Measurements from ENCODE around the gene MPC1L.

Gene MPC1L

DNA sequence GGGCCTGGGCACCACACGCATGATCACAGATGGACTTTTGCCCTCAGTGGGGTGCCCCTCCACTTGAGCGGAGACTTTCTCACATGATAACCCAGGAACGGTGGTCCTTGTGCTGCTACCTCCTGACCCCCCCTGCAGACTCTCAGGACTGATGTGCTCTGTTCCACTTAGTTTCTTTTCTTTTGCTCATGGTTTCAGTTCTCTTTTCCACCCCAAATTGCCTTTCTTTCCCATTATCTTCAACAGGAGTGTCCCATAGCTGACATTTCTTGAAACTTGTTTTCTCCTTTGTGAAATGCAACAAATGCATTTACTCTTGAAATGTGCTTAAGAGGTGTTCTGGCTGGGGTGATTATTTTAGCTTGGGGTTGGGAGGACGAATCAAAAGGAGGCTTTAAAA, 9.0 kb downstream of the MPC1L start:
- DNase-seq = no peak

DNA sequence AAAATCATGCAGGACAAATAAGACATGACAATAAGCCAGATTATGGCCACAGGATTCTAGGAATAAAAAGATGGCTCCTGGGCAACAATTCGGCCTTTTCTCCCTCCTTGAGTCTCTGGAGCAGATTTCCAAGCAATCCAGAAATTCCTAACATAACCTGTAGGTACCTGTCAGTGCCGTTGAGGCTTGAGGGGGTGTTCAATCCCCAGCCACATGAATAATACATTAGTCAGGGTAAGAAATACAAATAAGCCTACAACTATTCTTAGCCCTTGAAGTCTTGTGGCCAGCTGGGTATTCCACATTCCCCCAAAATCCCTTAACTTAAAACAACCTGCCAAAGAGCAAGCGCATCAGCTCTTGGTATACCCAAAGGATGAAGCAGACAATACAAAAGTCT, 14.5 kb downstream of the MPC1L start:
- DNase-seq = no peak

DNA sequence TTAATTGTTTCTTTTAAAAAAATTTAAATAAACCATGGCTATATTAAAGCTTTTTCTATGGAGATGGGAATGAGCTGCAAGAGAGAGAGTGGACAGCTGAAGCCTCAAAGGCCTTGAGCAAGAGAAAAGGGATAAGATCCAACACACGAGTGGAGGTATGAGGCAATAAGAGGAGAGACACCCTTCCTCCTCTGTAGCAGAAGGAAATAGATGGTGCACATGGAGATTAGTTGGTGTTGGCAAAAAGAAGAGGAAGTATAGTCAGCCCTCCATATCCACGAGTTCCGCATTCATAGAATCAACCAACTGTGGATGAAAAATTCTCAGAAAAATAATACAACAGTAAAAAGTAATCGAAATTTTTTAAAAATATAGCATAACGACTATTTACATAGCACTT, 20.9 kb downstream of the MPC1L start:
- no peak for DNase-seq

DNA sequence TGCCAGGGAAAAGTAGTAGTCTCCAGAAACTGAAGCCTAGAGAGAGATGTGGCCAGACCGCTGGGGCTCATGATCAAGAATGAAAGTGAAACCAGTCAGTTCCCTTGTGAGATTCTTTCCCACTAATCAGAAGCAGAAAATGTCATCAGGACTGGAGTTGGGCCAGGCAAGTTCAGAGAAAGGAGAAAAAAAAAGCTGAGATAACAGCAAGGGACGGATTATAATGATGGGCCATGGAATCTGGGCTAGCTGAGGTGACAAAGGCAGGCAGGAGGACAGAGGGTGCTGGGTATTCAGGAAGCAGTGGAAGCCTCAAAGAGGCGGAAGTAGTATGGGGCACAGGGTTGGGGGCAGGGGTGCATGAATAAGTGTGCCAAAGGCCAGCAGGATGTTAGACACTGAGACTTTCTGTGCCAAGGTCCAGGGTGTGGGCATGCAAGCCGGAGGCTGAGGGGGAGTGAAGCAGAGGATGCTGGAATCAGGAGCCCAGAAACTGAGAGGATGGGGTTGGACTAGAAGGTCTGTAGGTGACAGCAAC, 21.7 kb downstream of the MPC1L start:
- DNase-seq = peak; percentile 71

DNA sequence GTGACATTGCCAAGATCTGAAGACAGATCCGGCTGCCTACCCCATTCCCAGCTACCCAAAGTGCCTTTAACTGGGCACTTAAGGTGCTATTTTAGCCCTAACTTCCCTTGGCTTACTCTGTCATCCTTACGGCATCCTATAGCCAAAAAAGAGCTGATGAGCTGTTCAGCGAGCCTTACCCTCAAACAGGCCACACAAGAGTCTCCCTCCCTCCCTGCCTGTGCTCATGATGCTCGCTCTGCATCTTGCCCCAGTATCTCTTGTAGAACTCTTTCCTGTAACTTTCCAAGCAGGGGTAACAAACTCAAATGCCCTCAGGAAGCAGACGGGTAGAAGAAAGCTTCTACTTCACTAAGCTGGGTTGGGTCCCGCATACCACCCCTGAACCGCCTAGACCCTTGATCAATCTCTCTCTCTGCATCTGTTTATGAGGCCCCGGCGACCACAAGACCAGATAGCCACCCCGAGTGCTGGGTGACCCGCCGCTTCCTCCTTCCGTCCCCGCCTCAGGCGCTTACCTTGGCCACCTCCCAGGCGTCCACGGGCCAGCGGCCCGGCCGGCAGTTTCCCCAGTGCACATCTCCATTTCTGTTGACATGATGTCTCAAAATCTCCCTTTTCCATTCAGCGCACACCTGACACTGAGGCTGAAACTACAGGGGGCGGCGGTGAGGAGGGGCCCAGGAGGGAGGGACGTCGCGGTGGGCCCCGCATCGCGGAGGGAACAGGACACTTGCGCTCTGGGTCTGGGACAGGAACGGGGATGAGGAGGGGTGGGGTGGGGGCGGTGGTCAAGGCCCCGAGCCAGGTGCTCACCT, 23.5 kb downstream of the MPC1L start:
- peak; percentile 35 for DNase-seq

DNA sequence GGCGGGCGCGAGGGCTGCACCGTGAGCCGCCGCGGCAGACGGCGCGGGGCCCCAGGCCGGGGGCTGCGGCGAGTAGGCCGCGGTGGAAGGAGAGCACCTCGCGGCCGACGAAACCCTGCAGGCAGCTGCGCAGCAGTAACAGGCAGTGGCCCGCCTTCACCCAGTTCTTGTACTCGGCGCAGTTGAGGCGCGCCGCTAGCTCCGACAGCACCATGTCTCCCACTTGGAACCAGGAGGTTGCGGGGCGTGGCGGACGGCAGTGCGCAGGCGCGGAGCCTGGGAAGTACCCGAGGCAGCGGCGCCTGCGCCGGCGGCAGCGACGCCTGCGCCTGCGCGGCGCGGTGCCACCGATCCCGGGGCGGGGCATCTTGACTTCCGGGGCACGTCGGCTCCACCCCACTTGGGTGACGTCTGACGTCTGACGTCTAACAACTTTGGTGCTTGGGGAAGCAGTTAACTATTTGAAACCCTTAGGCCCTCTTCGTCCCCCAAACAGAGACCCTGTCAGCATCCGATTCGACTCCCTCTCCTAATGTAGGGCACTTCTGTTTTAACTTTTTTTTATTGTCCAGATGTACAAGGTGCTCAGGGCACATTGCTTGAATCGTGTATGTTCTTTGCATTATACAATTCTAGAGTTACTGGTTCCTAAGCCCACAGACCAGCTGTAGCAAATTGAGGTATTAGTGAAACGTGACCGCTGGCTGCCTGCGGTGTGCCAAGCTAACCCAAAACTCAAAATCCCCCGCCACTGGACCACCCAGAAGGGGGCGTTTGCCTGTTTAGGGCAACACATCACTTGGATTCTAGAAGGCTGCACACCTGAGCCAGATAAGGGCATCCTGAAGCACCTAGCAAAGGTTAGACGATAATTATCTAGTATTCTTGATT, 24.3 kb downstream of the MPC1L start, which contains the start of gene CXorf38:
CXorf38 (minus strand) TSS at position 255 of the 891 bp plus-strand sequence; CDS start at position 214, 41 bp downstream.
- peak; percentile 96 for DNase-seq

DNA sequence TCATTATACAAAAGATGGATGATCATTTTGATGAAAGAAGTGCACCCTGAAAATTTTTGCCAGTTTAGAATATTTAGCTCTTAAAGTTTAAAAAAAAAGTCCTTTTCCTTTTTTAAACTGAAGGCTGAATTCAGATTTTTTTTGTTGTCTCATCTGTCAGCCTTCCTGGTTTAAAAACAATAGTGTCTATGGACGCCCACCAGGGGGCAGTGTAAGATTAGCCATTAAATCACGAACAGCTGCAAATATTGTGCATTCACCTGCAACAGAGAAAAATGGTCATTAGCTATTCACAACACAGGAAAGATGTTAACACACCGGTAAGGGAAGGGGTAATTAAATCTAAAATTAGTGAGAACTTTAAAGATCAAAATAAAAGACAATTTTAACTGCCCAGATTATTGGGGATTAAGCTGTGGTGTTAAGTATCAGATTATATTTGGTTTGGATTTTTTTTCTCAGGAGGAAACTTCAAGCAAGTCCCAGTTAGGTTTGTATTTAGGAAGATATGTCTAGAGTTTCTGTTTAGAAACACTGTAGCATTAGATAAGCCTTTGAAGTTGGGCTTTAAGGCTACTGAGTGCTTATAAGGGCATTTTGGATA, 28.5 kb downstream of the MPC1L start:
- peak; percentile 76 for DNase-seq

DNA sequence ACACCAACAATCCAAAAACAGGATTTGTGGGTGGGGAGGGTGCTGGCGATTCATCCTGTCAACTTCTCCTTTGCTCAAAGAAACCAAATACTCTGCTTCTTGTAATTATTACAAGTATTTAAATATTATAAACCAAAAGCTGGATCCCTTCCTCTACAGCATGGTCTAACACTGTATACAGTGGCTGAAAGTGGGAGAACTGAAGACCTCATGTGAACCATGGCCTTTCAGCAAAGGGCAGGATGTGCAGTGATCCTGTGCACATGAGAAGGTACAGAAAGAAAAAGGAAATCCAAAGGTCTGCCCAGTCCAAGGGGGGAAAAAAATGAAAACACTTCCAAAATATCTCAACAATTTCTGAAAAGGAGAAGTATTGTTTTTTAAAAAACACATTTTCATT, 29.4 kb downstream of the MPC1L start:
- DNase-seq = no peak

DNA sequence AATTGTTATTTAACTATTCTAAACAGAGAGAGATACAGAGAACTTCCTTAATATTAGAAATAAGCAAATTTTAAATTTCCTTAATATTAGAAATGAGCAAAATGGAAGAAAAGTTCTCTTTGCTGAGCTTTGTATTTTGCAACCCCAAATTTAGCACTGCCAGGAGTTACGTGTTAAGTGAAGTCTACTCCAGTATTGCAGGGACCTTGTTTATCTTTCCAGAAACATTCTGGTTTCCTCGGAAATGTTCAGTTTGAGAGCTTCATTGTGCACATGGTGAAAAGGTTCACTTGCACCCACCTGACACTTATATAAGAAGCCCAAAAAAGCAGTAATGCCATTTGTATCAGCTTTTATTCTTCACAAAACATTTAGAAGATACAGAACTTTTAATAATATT, 30.3 kb downstream of the MPC1L start:
- DNase-seq = no peak

DNA sequence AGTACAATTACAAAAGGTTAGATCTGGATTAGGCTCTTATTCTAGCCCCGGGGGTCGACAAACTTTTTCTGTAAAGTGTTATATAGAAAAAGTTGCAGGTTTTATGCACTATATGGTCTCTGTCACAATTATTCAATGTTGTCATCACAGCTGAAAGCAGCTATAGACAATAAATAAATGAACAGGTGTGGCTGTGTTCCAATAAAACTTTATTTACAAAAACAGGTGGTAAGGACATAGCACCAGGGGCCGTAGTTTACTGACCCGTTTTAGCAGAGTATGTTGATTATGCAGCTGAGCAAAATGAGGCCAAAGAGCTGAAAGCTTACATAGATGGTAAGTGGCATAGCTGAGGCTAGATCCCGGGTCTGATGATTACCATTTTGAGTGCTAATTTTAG, 37.2 kb downstream of the MPC1L start:
- DNase-seq = no peak

DNA sequence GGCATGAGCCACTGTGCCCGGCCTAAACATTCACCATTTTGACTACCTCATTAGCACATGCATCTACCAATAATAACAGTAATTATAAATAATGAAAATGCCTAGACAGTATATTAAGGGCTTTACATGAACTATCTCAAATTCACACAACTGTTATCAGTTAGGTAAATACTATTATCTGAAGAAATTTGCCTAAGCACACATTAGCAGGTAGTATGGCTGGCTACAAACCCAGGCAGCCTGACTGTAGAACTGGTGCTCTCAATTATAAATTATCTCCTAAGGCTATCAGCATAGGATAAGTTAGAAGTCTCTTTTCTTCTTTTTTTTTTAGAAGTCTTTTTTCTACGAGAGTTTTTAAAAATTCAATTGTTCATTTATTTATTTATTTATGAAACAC, 38.3 kb downstream of the MPC1L start:
- DNase-seq = no peak

DNA sequence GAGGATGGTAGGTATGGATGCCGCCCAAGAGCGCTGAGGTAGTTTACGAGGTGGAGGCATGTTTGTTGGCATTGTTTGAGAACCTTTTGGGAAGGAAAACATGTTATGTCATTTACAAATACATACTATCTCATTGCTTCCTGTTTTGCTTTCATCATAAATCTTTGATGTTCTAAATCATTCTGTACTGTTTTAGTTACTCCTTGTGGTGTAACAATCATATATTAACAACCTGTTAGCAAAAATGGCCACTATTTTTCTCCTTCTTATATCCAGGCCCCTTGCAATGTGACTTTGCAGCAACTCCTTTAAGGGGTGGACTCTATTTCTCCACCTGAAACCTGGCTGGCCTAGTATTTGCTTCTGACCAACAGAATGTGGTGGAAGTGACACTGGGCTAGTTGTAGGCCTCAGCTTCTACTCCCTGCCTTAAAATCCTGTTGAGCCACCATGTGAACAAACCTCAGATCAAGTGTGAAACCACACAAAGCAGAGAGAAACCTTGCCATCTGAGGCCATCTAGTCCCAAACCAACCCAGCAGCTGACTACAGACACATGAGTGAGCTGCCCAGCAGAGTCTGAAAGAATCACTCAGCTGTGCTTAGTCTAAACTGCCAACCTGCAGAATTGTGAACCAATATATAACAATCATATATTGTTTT, 40.0 kb downstream of the MPC1L start:
- DNase-seq = no peak

DNA sequence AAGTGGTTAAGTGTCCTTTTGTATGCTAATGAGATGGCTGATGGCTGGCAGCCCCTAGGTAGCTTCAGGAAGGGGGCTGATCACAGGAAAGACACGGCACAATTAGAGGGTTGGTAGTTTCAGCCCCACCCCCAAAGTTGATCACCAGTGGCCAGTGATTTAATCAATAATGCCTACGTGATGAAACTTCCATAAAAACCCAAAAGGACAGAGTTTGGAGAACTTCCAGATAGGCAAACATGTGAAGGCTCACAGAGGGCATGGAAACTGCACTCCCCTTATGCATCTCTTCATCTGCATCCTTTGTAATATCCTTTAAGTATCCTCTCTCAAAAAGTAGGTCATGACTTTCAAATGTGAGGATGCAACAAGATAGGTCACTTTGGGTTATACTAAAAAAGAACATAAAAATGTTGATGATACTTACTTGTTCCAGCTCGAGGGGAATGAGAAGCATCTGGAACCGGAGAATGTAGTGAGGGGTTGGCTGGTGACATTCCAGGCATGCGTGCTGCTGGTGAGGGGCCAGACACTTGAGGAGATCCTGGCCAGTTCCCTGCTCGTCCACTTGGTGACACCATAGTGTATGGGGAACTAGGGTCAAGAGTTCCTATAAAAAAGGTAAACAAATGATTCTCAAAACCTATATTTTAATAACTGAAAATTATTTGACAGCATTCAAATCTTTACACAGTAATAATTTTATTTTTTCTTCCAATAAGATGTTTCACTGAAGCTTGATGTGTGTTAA, 40.8 kb downstream of the MPC1L start:
- DNase-seq = no peak

DNA sequence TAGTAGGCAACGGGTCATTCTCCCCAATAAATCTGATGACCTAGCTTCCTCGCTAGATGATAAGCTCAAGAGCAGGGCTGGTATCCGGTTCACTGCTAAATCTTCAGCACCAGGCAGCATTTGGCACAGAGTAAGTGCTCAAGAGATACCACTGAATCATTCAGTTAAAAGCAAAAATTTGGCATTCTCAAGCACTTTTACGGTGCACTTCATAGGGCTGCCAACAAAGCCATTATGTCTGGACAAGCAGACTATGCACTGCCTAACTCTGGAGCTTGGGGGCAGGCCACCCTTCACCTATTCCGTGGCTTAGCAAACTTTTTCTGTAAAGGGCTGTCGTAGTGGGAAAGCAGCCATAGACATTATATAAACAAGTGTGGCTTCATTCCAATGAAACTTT, 47.9 kb downstream of the MPC1L start:
- no peak for DNase-seq

All from activated CD4-positive, alpha-beta T cell treated with anti-CD3 and anti-CD28 coated beads, Interleukin-2, Interleukin-6, amounts not matched to agents 100 ng/mL and 50 ng/mL, durations not matched to agents 16 hours and 8 hours (primary cell).